Measurements from ENCODE around the gene LCA5. TPM values are rescaled to one million over a fixed set of nuclear protein-coding genes. Genes with fewer than 3 reads are reported as not detected.

LCA5 gene
- total RNA-seq, 1 donor from 2014 or later: 13.2 TPM

DNA sequence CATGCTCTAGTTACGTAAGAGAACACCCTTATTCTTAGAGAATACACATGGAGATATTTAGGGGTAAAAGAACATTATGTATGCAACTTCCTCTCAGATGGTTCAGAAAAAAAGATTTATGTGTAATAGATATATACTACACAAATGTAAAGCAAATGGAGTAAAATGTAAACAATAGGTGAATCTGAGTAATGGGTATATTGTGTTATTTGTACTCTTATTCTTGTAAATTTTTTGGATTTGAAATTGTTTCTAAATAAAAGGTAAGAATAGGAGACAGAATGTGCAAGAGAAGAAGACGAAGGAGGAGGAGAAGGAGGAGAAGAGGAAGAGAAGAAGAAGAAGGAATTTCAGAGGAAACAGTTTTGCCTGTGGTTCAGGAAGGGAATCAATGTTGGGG, 22.5 kb upstream of the LCA5 start:
- H4K20me1 ChIP-seq (ENCODE audit: low read depth): no peaks in the 10 kb centered on the region

DNA sequence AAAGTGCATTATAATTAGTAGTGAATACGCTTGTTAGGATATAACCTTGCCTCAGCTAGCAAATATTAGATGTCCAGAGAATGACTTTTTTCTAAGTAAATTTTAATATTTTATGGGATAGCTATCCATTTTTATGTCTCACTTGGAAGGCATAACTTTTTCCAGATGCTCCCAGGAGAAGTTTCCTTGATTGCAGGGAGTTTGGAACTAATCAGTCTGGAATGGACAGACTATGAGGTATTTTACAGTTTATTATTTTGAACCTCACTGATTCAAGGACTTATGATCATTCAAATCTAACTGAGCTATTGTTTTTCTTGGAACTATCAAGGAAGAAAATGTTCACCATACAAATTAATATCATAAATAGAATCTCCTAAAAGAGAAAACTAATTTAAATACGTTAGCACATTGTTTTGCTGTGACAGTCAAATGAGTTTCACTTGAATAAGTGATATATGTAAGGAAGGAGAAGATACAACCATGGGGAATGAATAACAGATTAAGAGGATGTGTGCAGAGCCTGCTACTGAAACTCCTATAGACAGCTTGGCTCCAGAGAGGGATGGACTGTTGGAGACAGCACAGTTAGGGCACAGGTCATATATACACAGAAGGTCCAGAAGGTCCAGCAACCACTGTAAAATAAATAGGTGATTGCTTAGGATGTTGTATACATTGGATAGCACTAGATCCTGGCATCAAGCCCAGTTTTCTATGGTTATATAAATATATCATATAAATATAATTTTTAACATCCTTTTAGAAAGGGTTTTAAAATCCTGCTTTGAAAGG, 20.6 kb upstream of the LCA5 start:
- peaks cover 9% of the 10 kb centered on the region for H3K4me1 Mint-ChIP-seq
- H3K27me3 ChIP-seq: no peaks in the 10 kb centered on the region
- no peaks in the 10 kb centered on the region for H3K79me2 ChIP-seq (ENCODE audit: low read depth)
- DNase-seq (ENCODE audit: low spot score): no peak
- H3K4me1 ChIP-seq: no peaks in the 10 kb centered on the region
- H3K27ac ChIP-seq: no peak overlapping the region
- H3K27me3 Mint-ChIP-seq (ENCODE audit: insufficient read depth, low read depth): no peaks in the 10 kb centered on the region
- TF ChIP-seq EZH2phosphoT487 (IDR thresholded peaks at IDR 0.05) (no peak), EZH2 (IDR thresholded peaks at IDR 0.05) (no peak)
- TF ChIP-seq, protein P1, sequence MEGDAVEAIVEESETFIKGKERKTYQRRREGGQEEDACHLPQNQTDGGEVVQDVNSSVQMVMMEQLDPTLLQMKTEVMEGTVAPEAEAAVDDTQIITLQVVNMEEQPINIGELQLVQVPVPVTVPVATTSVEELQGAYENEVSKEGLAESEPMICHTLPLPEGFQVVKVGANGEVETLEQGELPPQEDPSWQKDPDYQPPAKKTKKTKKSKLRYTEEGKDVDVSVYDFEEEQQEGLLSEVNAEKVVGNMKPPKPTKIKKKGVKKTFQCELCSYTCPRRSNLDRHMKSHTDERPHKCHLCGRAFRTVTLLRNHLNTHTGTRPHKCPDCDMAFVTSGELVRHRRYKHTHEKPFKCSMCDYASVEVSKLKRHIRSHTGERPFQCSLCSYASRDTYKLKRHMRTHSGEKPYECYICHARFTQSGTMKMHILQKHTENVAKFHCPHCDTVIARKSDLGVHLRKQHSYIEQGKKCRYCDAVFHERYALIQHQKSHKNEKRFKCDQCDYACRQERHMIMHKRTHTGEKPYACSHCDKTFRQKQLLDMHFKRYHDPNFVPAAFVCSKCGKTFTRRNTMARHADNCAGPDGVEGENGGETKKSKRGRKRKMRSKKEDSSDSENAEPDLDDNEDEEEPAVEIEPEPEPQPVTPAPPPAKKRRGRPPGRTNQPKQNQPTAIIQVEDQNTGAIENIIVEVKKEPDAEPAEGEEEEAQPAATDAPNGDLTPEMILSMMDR (IDR thresholded peaks at IDR 0.05): no peak
- no peak overlapping the region for H3K27ac Mint-ChIP-seq
- H3K9ac ChIP-seq: no peak overlapping the region
- no peaks in the 10 kb centered on the region for H4K20me1 ChIP-seq (ENCODE audit: low read depth)
- H3K4me3 ChIP-seq: no peak overlapping the region
- H3K36me3 ChIP-seq: no peaks in the 10 kb centered on the region
- H3K4me3 Mint-ChIP-seq: no peak overlapping the region
- H3K4me2 ChIP-seq: no peak overlapping the region
- no peaks in the 10 kb centered on the region for H3K9me3 Mint-ChIP-seq
- H2AFZ ChIP-seq (replicated peaks): no peak overlapping the region
- H3K9me3 ChIP-seq (ENCODE audit: low read depth): no peaks in the 10 kb centered on the region
- peaks cover 15% of the 10 kb centered on the region for H3K36me3 Mint-ChIP-seq
- H3F3A ChIP-seq (ENCODE audit: low read depth): no peaks in the 10 kb centered on the region

More for the DNA sequence above, 22.5 kb upstream of the LCA5 start:
- H3F3A ChIP-seq (ENCODE audit: low read depth): no peaks in the 10 kb centered on the region
- H3K36me3 Mint-ChIP-seq: peaks cover 10% of the 10 kb centered on the region
- H3K27me3 Mint-ChIP-seq (ENCODE audit: insufficient read depth, low read depth): no peaks in the 10 kb centered on the region
- H3K9ac ChIP-seq: no peak overlapping the region
- H3K4me1 ChIP-seq: no peaks in the 10 kb centered on the region
- no peak overlapping the region for H3K4me3 Mint-ChIP-seq
- TF ChIP-seq, protein P1 (IDR thresholded peaks at IDR 0.05): no peak
- no peak for TF ChIP-seq EZH2phosphoT487 (IDR thresholded peaks at IDR 0.05)
- TF ChIP-seq EZH2 (IDR thresholded peaks at IDR 0.05): no peak
- no peaks in the 10 kb centered on the region for H3K79me2 ChIP-seq (ENCODE audit: low read depth)
- DNase-seq (ENCODE audit: low spot score): no peak
- no peaks in the 10 kb centered on the region for H3K27me3 ChIP-seq
- no peak overlapping the region for H3K4me3 ChIP-seq
- H3K4me2 ChIP-seq: no peak overlapping the region
- no peaks in the 10 kb centered on the region for H3K9me3 Mint-ChIP-seq
- H3K9me3 ChIP-seq (ENCODE audit: low read depth): no peaks in the 10 kb centered on the region
- no peaks in the 10 kb centered on the region for H3K36me3 ChIP-seq
- H3K4me1 Mint-ChIP-seq: peaks cover 11% of the 10 kb centered on the region
- H2AFZ ChIP-seq (replicated peaks): no peak overlapping the region
- H3K27ac Mint-ChIP-seq: no peak overlapping the region
- no peak overlapping the region for H3K27ac ChIP-seq

DNA sequence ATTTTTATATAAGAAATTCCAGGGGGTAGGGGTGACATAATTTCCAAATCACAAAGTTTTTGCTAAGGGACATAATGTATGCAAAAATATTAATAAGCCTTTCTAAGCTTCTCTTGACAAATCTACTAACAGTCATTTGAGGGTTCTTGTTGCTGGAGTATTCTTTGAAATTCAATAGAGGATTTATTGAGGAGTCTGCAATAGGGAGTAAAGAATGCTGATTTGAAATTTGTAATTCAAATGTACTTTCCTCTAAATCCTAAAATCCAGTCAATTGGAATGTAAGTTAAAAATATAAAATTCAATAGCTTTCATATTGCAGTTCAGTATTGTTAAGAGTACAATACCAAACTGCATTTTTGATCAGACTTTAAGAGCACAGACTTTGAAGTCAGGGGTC, 17.1 kb upstream of the LCA5 start:
- H2AFZ ChIP-seq (replicated peaks): no peak overlapping the region
- H3F3A ChIP-seq (ENCODE audit: low read depth): no peaks in the 10 kb centered on the region
- peaks cover 9% of the 10 kb centered on the region for H3K4me1 Mint-ChIP-seq
- DNase-seq (ENCODE audit: low spot score): no peak
- H3K4me2 ChIP-seq: no peak overlapping the region
- no peak overlapping the region for H3K4me3 ChIP-seq
- H3K27ac Mint-ChIP-seq: no peak overlapping the region
- H3K79me2 ChIP-seq (ENCODE audit: low read depth): no peaks in the 10 kb centered on the region
- no peak overlapping the region for H3K9ac ChIP-seq
- no peaks in the 10 kb centered on the region for H3K4me1 ChIP-seq
- no peaks in the 10 kb centered on the region for H3K9me3 ChIP-seq (ENCODE audit: low read depth)
- no peak overlapping the region for H3K27ac ChIP-seq
- H3K36me3 ChIP-seq: no peaks in the 10 kb centered on the region
- H4K20me1 ChIP-seq (ENCODE audit: low read depth): no peaks in the 10 kb centered on the region
- peaks cover 18% of the 10 kb centered on the region for H3K36me3 Mint-ChIP-seq
- H3K4me3 Mint-ChIP-seq: no peak overlapping the region
- no peaks in the 10 kb centered on the region for H3K27me3 Mint-ChIP-seq (ENCODE audit: insufficient read depth, low read depth)
- no peaks in the 10 kb centered on the region for H3K9me3 Mint-ChIP-seq
- H3K27me3 ChIP-seq: no peaks in the 10 kb centered on the region
- TF ChIP-seq, protein P1 (IDR thresholded peaks at IDR 0.05): no peak
- TF ChIP-seq EZH2phosphoT487 (IDR thresholded peaks at IDR 0.05): no peak
